Measurements from ENCODE around the gene GTSE1.

The GTSE1 gene

GRCh38 chr22:46317646-46318045 lies 21.0 kb downstream of the GTSE1 start:
- Histone ChIP-seq H3K36me3 (ENCODE audit: insufficient read depth, low read length) (0 out of 2 replicates have a peak, but pooled peaks cover 3% of the 10 kb centered on the region), H3K4me1 (ENCODE audit: control insufficient read depth, insufficient read depth, low read length, unreplicated experiment) (no peaks in the 10 kb centered on the region), H3K79me2 (ENCODE audit: control insufficient read depth, insufficient read depth, low read length, unreplicated experiment) (no peaks in the 10 kb centered on the region), H3K27ac (ENCODE audit: low read depth, low read length) (no peak overlapping the region), H3K27me3 (ENCODE audit: insufficient read depth, low read length) (no peaks in the 10 kb centered on the region), H2AFZ (ENCODE audit: low read length, unreplicated experiment) (no peak overlapping the region), H3K4me3 (ENCODE audit: low read depth, low read length) (no peak overlapping the region)

- no peaks in the 10 kb centered on the region for H3K27me3 ChIP-seq (ENCODE audit: insufficient read depth, low read length)
- H2AFZ ChIP-seq (ENCODE audit: low read length, unreplicated experiment) = no peak overlapping the region
- no peaks in the 10 kb centered on the region for H3K79me2 ChIP-seq (ENCODE audit: control insufficient read depth, insufficient read depth, low read length, unreplicated experiment)
Measured at GRCh38 chr22:46318576-46318975, 21.9 kb downstream of the GTSE1 start.

GRCh38 chr22:46319319-46319718 lies 22.6 kb downstream of the GTSE1 start:
- no peak overlapping the region for H2AFZ ChIP-seq (ENCODE audit: low read length, unreplicated experiment)
- H3K27ac ChIP-seq (ENCODE audit: low read depth, low read length) = no peak overlapping the region
- H3K79me2 ChIP-seq (ENCODE audit: control insufficient read depth, insufficient read depth, low read length, unreplicated experiment) = no peaks in the 10 kb centered on the region
- H3K27me3 ChIP-seq (ENCODE audit: insufficient read depth, low read length) = no peaks in the 10 kb centered on the region
- H3K4me3 ChIP-seq (ENCODE audit: low read depth, low read length) = no peak overlapping the region
- 0 out of 2 replicates have a peak, but pooled peaks cover 3% of the 10 kb centered on the region for H3K36me3 ChIP-seq (ENCODE audit: insufficient read depth, low read length)
- H3K4me1 ChIP-seq (ENCODE audit: control insufficient read depth, insufficient read depth, low read length, unreplicated experiment) = no peaks in the 10 kb centered on the region

More at GRCh38 chr22:46318576-46318975, 21.9 kb downstream of the GTSE1 start:
- Histone ChIP-seq H3K4me3 (ENCODE audit: low read depth, low read length) (no peak overlapping the region), H3K36me3 (ENCODE audit: insufficient read depth, low read length) (0 out of 2 replicates have a peak, but pooled peaks cover 3% of the 10 kb centered on the region), H3K27ac (ENCODE audit: low read depth, low read length) (no peak overlapping the region), H3K4me1 (ENCODE audit: control insufficient read depth, insufficient read depth, low read length, unreplicated experiment) (no peaks in the 10 kb centered on the region)

DNA sequence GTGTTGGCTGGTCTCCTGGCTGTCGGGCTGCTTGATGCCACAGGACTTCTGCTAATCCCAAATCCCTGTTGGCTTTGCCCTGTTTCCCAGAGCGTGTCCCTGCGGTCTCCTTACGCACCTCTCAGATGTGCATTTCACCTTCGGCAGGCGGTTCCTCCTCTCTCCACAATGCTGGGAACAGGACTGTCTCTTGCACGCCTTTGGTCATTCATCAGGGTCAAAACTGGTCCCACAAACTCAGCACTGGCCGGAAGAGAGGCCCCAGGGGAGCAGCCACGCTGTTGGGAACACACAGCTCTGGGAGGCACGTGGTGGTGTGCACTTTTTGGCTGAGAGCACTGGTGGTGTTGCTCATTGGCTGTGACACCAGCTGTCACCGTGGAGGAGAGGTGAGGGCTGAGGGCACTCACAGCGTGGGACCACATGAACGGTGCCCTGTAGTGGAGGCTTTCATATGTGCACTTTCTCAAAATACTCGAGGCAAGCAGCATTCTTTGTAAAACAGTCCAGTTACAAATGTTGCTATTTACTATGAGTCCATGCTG lies 23.6 kb downstream of the GTSE1 start:
- Histone ChIP-seq H3K27ac (ENCODE audit: low read depth, low read length) (no peak overlapping the region), H3K36me3 (ENCODE audit: insufficient read depth, low read length) (0 out of 2 replicates have a peak, but pooled peaks cover 3% of the 10 kb centered on the region), H3K4me1 (ENCODE audit: control insufficient read depth, insufficient read depth, low read length, unreplicated experiment) (no peaks in the 10 kb centered on the region), H2AFZ (ENCODE audit: low read length, unreplicated experiment) (no peak overlapping the region), H3K27me3 (ENCODE audit: insufficient read depth, low read length) (no peaks in the 10 kb centered on the region), H3K4me3 (ENCODE audit: low read depth, low read length) (no peak overlapping the region), H3K79me2 (ENCODE audit: control insufficient read depth, insufficient read depth, low read length, unreplicated experiment) (no peaks in the 10 kb centered on the region)

DNA sequence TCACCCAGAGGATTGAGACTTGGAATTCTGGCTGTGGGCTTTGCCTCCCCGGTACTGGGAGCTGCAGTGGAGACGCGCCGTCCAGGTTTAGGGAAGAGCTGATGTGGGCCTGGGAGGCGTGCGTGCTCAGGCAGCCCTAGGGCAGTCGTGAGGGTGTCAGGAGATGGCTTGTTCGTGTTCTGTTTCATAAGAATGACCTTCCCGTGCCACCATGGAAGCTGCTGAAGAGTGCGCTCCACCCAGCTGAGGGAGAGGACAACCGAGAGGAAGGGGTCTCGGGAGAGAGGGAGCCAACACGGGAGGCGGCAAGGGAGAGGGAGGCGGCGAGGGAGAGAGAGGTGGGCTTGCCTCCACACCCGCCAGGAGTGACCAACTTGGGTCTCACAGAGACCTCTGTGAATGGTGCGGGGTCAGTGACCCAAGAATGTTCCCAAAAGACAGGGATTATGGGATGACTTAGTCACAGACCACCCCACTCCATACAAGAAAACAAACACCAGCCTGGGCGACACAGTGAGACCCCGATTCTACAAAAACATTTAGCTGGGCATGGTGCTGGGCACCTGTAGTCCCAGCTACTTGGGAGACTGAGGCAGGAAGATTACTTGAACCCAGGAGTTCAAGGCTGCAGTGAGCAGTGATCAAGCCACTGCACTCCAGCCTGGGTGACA lies 24.2 kb downstream of the GTSE1 start:
- no peaks in the 10 kb centered on the region for H3K36me3 ChIP-seq (ENCODE audit: insufficient read depth, low read length)
- no peak overlapping the region for H3K27ac ChIP-seq (ENCODE audit: low read depth, low read length)
- H3K4me1 ChIP-seq (ENCODE audit: control insufficient read depth, insufficient read depth, low read length, unreplicated experiment) = no peaks in the 10 kb centered on the region
- H3K79me2 ChIP-seq (ENCODE audit: control insufficient read depth, insufficient read depth, low read length, unreplicated experiment) = no peaks in the 10 kb centered on the region
- no peak overlapping the region for H3K4me3 ChIP-seq (ENCODE audit: low read depth, low read length)
- no peak overlapping the region for H2AFZ ChIP-seq (ENCODE audit: low read length, unreplicated experiment)
- no peaks in the 10 kb centered on the region for H3K27me3 ChIP-seq (ENCODE audit: insufficient read depth, low read length)

- Histone ChIP-seq H3K79me2 (ENCODE audit: control insufficient read depth, insufficient read depth, low read length, unreplicated experiment) (no peaks in the 10 kb centered on the region), H3K4me3 (ENCODE audit: low read depth, low read length) (no peak overlapping the region), H3K27me3 (ENCODE audit: insufficient read depth, low read length) (no peaks in the 10 kb centered on the region), H3K36me3 (ENCODE audit: insufficient read depth, low read length) (no peaks in the 10 kb centered on the region), H2AFZ (ENCODE audit: low read length, unreplicated experiment) (no peak overlapping the region), H3K27ac (ENCODE audit: low read depth, low read length) (no peak overlapping the region), H3K4me1 (ENCODE audit: control insufficient read depth, insufficient read depth, low read length, unreplicated experiment) (no peaks in the 10 kb centered on the region)
Measured at GRCh38 chr22:46322711-46323110, 26.0 kb downstream of the GTSE1 start.

GRCh38 chr22:46323162-46323561 lies 26.5 kb downstream of the GTSE1 start:
- Histone ChIP-seq H3K27ac (ENCODE audit: low read depth, low read length) (no peak overlapping the region), H3K4me3 (ENCODE audit: low read depth, low read length) (no peak overlapping the region), H3K4me1 (ENCODE audit: control insufficient read depth, insufficient read depth, low read length, unreplicated experiment) (no peaks in the 10 kb centered on the region), H3K27me3 (ENCODE audit: insufficient read depth, low read length) (no peaks in the 10 kb centered on the region), H3K36me3 (ENCODE audit: insufficient read depth, low read length) (no peaks in the 10 kb centered on the region), H2AFZ (ENCODE audit: low read length, unreplicated experiment) (no peak overlapping the region), H3K79me2 (ENCODE audit: control insufficient read depth, insufficient read depth, low read length, unreplicated experiment) (no peaks in the 10 kb centered on the region)

DNA sequence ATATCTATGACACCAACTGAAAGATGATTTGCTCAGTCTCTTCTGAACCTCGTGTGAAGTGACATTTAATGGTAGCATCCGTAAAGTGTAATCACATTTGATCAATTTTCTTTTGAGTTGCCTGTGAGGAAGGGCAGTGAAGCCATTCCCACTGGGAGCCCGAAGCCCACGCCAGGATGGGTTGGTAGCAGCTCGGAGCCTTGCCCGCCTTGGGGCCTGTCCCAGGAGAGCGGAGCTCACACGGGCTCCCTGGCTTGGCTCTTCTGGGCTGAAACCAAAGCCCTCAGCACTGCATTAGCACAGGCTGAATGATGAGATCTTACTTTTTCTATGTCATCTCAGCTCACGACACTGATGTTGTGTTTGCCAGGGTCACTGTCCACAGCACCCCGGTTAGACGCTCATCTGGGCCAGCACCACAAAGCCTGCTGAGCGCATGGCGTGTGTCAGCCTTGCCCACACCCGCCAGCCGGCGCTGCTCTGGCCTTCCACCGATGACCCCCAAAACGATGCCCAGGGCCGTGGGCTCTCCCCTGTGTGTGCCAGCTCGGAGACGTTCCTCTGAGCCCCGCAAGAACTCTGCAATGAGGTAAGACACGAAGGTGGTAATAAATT lies 29.5 kb downstream of the GTSE1 start:
- Histone ChIP-seq H3K4me3 (ENCODE audit: low read depth, low read length) (no peak overlapping the region), H3K27me3 (ENCODE audit: insufficient read depth, low read length) (no peaks in the 10 kb centered on the region), H3K4me1 (ENCODE audit: control insufficient read depth, insufficient read depth, low read length, unreplicated experiment) (no peaks in the 10 kb centered on the region), H2AFZ (ENCODE audit: low read length, unreplicated experiment) (no peak overlapping the region), H3K36me3 (ENCODE audit: insufficient read depth, low read length) (no peaks in the 10 kb centered on the region), H3K27ac (ENCODE audit: low read depth, low read length) (no peak overlapping the region), H3K79me2 (ENCODE audit: control insufficient read depth, insufficient read depth, low read length, unreplicated experiment) (no peaks in the 10 kb centered on the region)

DNA sequence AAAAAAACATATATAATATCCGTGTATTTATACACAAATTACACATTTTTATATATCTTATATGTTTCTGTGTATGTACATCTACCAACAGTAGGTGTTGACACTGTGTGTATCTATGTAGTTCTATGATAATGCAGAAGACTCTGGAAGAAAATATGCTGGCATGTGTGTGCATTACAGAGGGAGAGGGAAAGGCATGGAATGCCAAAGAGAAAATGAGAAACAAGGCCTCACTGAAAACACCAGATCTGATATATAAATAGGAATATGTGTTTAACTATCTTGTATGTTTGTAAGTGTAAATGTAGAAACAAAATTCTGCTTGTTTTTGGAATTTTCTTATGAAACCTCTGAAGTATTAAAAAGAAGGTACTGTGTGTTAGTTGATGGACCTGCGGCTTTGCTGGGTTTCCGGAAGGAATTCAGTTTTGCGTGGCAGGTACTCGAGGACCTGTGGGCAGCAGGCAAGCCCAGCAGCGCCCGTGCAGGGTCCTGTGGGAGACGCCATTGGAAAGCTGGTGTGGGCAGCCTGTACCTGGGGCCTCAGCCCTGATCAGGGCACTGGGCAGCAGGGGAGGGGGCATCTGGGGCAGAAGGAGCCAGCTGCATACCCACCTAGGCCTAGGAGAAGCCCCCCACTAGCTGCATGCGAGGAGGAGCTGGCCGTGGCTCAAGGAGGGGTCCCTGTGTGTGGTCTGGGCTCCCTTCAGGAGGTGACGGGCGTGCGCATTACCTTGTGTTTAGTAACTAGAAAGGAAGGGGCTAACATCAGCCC lies 31.2 kb downstream of the GTSE1 start:
- Histone ChIP-seq H3K4me1 (ENCODE audit: control insufficient read depth, insufficient read depth, low read length, unreplicated experiment) (no peaks in the 10 kb centered on the region), H3K4me3 (ENCODE audit: low read depth, low read length) (no peak overlapping the region), H3K27me3 (ENCODE audit: insufficient read depth, low read length) (no peaks in the 10 kb centered on the region), H3K27ac (ENCODE audit: low read depth, low read length) (no peak overlapping the region), H2AFZ (ENCODE audit: low read length, unreplicated experiment) (no peak overlapping the region), H3K36me3 (ENCODE audit: insufficient read depth, low read length) (no peaks in the 10 kb centered on the region), H3K79me2 (ENCODE audit: control insufficient read depth, insufficient read depth, low read length, unreplicated experiment) (no peaks in the 10 kb centered on the region)

DNA sequence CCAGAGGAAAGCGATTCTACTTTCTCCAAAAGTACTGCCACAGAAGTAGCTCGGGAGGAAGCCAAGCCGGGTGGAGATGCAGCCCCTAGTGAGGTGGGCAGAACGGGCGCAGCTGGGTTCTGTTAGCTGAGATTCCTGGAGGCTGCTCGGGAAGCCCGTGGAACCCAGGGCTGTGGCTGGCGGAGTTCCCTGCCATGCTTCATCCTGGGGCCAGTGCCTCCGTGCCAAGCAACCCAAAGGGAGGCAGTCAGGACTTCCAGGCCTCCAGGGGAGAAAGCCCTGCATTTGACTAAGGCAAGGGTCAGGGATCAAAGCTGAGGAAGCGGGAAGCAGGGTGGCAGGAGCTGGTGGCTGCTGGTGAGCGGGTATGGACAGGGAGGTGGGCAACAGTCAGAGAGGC lies 32.1 kb downstream of the GTSE1 start:
- Histone ChIP-seq H3K27ac (ENCODE audit: low read depth, low read length) (no peak overlapping the region), H3K36me3 (ENCODE audit: insufficient read depth, low read length) (no peaks in the 10 kb centered on the region), H3K4me3 (ENCODE audit: low read depth, low read length) (no peak overlapping the region), H3K79me2 (ENCODE audit: control insufficient read depth, insufficient read depth, low read length, unreplicated experiment) (no peaks in the 10 kb centered on the region), H2AFZ (ENCODE audit: low read length, unreplicated experiment) (no peak overlapping the region), H3K4me1 (ENCODE audit: control insufficient read depth, insufficient read depth, low read length, unreplicated experiment) (no peaks in the 10 kb centered on the region), H3K27me3 (ENCODE audit: insufficient read depth, low read length) (no peaks in the 10 kb centered on the region)
